HepG2 (cell line): ENCODE results near the gene HEMK1. TPM values are rescaled to one million over a fixed set of nuclear protein-coding genes. Genes with fewer than 3 reads are reported as not detected.

Source experiments
- FLYWCH1 ChIP-seq: sonication (generic); formaldehyde crosslinking; IDR thresholded peaks from 2 replicates; pipeline ENCODE4 v1.8.1; 2023; ENCODE audit warnings: mild to moderate bottlenecking, missing genetic modification reagents
- FOXM1 ChIP-seq: sonication (generic); formaldehyde crosslinking; IDR thresholded peaks from 2 replicates; pipeline ENCODE4 v1.5.0; 2020; ENCODE audit warnings: missing genetic modification reagents
- GZF1 ChIP-seq: sonication (generic); formaldehyde crosslinking; IDR thresholded peaks from 2 replicates; pipeline ENCODE4 v1.5.1; 2020; ENCODE audit warnings: mild to moderate bottlenecking, missing genetic modification reagents
- IRF2 ChIP-seq: IDR thresholded peaks from 2 replicates; pipeline ENCODE4 v1.6.1; 2018; ENCODE audit warnings: missing genetic modification reagents, missing compliant biosample characterization
- IRF9 ChIP-seq: sonication (generic); formaldehyde crosslinking; IDR thresholded peaks from 2 replicates; pipeline ENCODE4 v1.8.0; 2022; ENCODE audit warnings: missing genetic modification reagents, mild to moderate bottlenecking, borderline replicate concordance
- MIER2 ChIP-seq: IDR thresholded peaks from 2 replicates; pipeline ENCODE4 v1.6.1; 2016; ENCODE audit warnings: missing biosample characterization, missing genetic modification reagents
- MYC ChIP-seq: sonication (generic); formaldehyde crosslinking; IDR thresholded peaks from 2 replicates; pipeline ENCODE4 v1.9.0; 2021; ENCODE audit warnings: missing genetic modification reagents, borderline replicate concordance
- MZF1 ChIP-seq: sonication (generic); formaldehyde crosslinking; IDR thresholded peaks from 2 replicates; pipeline ENCODE4 v1.8.1; 2023; ENCODE audit warnings: mild to moderate bottlenecking, missing genetic modification reagents, borderline replicate concordance
- NFKBIZ ChIP-seq: IDR thresholded peaks from 2 replicates; pipeline ENCODE4 v1.6.1; 2018; ENCODE audit warnings: missing genetic modification reagents, missing compliant biosample characterization
- NR2C2 ChIP-seq: sonication (generic); formaldehyde crosslinking; IDR thresholded peaks from 2 replicates; pipeline ENCODE4 v1.4.0; 2020; ENCODE audit warnings: missing genetic modification reagents, mild to moderate bottlenecking, moderate library complexity, borderline replicate concordance
- PATZ1 ChIP-seq: sonication (generic); formaldehyde crosslinking; IDR thresholded peaks from 2 replicates; pipeline ENCODE4 v1.4.0; 2020; ENCODE audit warnings: missing genetic modification reagents
- PLSCR1 ChIP-seq: sonication (generic); formaldehyde crosslinking; IDR thresholded peaks from 2 replicates; pipeline ENCODE4 v1.5.0; 2020; ENCODE audit warnings: missing genetic modification reagents, mild to moderate bottlenecking, borderline replicate concordance
- RARG ChIP-seq: sonication (generic); formaldehyde crosslinking; IDR thresholded peaks from 2 replicates; pipeline ENCODE4 v1.4.0; 2020; ENCODE audit warnings: low read depth, mild to moderate bottlenecking, missing genetic modification reagents
- SAFB2 ChIP-seq: sonication (generic); formaldehyde crosslinking; IDR thresholded peaks from 2 replicates; pipeline ENCODE4 v1.5.1; 2020; ENCODE audit warnings: missing genetic modification reagents, low read depth, mild to moderate bottlenecking, borderline replicate concordance
- SNRNP70 ChIP-seq: fragments of 200-400 bp; formaldehyde crosslinking; IDR thresholded peaks from 2 replicates; pipeline ENCODE4 v1.6.1; 2017; ENCODE audit warnings: mild to moderate bottlenecking, low read depth, low read length, moderate library complexity
- STAT5B ChIP-seq: sonication (generic); formaldehyde crosslinking; IDR thresholded peaks from 2 replicates; pipeline ENCODE4 v1.4.0; 2020; ENCODE audit warnings: missing genetic modification reagents
- THAP11 ChIP-seq: IDR thresholded peaks from 2 replicates; pipeline ENCODE4 v1.6.1; 2016; ENCODE audit warnings: missing biosample characterization, missing genetic modification reagents
- ZBTB2 ChIP-seq: sonication (generic); formaldehyde crosslinking; IDR thresholded peaks from 2 replicates; pipeline ENCODE4 v1.8.0; 2022; ENCODE audit warnings: low read depth, missing genetic modification reagents
- ZFP36L1 ChIP-seq: sonication (generic); formaldehyde crosslinking; IDR thresholded peaks from 2 replicates; pipeline ENCODE4 v1.8.0; 2022; ENCODE audit warnings: mild to moderate bottlenecking, missing genetic modification reagents, moderate library complexity
- ZNF121 ChIP-seq: sonication (generic); formaldehyde crosslinking; IDR thresholded peaks from 2 replicates; pipeline ENCODE4 v1.5.0; 2020; ENCODE audit warnings: mild to moderate bottlenecking, missing genetic modification reagents
- ZNF556 ChIP-seq: sonication (generic); formaldehyde crosslinking; IDR thresholded peaks from 2 replicates; pipeline ENCODE4 v1.4.0; 2020; ENCODE audit warnings: mild to moderate bottlenecking, missing genetic modification reagents, borderline replicate concordance
- ZNF598 ChIP-seq: sonication (generic); formaldehyde crosslinking; IDR thresholded peaks from 2 replicates; pipeline ENCODE4 v1.5.1; 2020; ENCODE audit warnings: mild to moderate bottlenecking, missing genetic modification reagents, borderline replicate concordance
- ZNF776 ChIP-seq: sonication (generic); formaldehyde crosslinking; IDR thresholded peaks from 2 replicates; pipeline ENCODE4 v1.4.0; 2020; ENCODE audit warnings: mild to moderate bottlenecking, missing genetic modification reagents
- ZNF777 ChIP-seq: sonication (generic); formaldehyde crosslinking; IDR thresholded peaks from 2 replicates; pipeline ENCODE4 v1.4.0; 2020; ENCODE audit warnings: missing genetic modification reagents
- ZNF883 ChIP-seq: sonication (generic); formaldehyde crosslinking; IDR thresholded peaks from 2 replicates; pipeline ENCODE4 v1.5.1; 2020; ENCODE audit warnings: mild to moderate bottlenecking, missing genetic modification reagents; ENCODE audit errors: not compliant biosample characterization
- polyA plus RNA-seq, 8 experiments: library from polyadenylated mRNA; depleted of rRNA in 3 of 8; stranded (reverse) in 7 of 8; unstranded in 1 of 8; fragments of >200 nt; fragmentation: Illumina TruSeq in 4 of 8; extraction: Trizol in 4 of 8; gene quantifications; 2 replicates each; pipeline versions ENCODE4 v1.2.1 to v1.2.3, GENCODE V29; 2011 to 2016; ENCODE audit warnings: low read depth in 4 of 8, missing spikeins in 1 of 8, mixed read lengths in 1 of 8; ENCODE audit not compliant: insufficient read depth in 1 of 8
- total RNA-seq, 5 experiments: library from RNA; depleted of rRNA; stranded (reverse); fragments of >200 nt; fragmentation: Illumina TruSeq; extraction: Trizol; gene quantifications; 2 replicates each; pipeline ENCODE4 v1.2.3, GENCODE V29; 2016; ENCODE audit warnings: low read depth in 1 of 5

The HEMK1 gene
- total and polyA plus RNA-seq, 2 of the 13 experiments (the other 11 are each of a cell fraction or from before 2014, with no cell fraction given), result 9.8 to 12.6 TPM

- TF ChIP-seq IRF9 (peak; percentile 93), NR2C2 (CRISPR knock-in tag) (0 out of 2 replicates have a peak, but pooled peaks have one; percentile 48), IRF2 (CRISPR knock-in tag) (0 out of 2 replicates have a peak, but pooled peaks have one; percentile 37), PLSCR1 (CRISPR knock-in tag) (no peak), MIER2 (CRISPR knock-in tag) (no peak), THAP11 (CRISPR knock-in tag) (peak; percentile 65), ZNF776 (CRISPR knock-in tag) (no peak; the same call in 1 of the 2 replicates), SNRNP70 (no peak), ZNF598 (CRISPR knock-in tag) (0 out of 2 replicates have a peak, but pooled peaks have one; percentile 19), ZNF883 (peak; percentile 91), GZF1 (CRISPR knock-in tag) (peak; percentile 74; the same call in 1 of the 2 replicates), MZF1 (no peak), SAFB2 (CRISPR knock-in tag) (peak; percentile 95), ZNF121 (CRISPR knock-in tag) (peak; percentile 8; the same call in 1 of the 2 replicates), ZFP36L1 (CRISPR knock-in tag) (peak; percentile 75; the same call in 1 of the 2 replicates), ZBTB2 (CRISPR knock-in tag) (0 out of 2 replicates have a peak, but pooled peaks have one; percentile 67), FLYWCH1 (CRISPR knock-in tag) (no peak), ZNF556 (CRISPR knock-in tag) (peak; percentile 84; the same call in 1 of the 2 replicates), MYC (CRISPR knock-in tag) (peak; percentile 37; the same call in 1 of the 2 replicates), STAT5B (CRISPR knock-in tag) (no peak), PATZ1 (CRISPR knock-in tag) (peak; percentile 97), NFKBIZ (CRISPR knock-in tag) (0 out of 2 replicates have a peak, but pooled peaks have one; percentile 18), FOXM1 (CRISPR knock-in tag) (no peak), ZNF777 (CRISPR knock-in tag) (peak; percentile 82), RARG (CRISPR knock-in tag) (no peak)
These were observed 42.3 kb downstream of the HEMK1 start, which contains the start of gene CISH (continued) for GRCh38 chr3:50611464-50612233.
